ENCODE results near the gene ACAP3.

Gene ACAP3

DNA sequence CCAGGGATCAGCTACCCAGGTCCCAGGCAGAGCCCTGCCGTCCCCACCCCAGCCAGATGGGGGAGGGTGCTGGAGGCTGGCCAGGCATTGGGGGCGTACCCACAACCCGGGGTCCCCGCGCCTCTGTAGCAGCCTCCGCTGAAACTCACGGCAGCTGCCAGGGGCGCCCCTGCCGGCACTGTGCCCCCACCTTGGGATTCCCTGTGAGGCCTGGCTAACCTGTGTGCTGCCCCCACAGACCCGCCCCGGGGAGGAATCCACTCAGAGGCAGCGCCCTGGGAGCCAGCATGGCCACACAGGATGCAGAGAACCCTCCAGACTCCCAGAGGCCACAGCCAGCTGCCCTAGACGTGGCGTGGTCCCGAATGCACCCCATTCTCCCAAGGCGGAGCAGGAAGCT lies 37.7 kb upstream of the ACAP3 start:
- no peak for DNase-seq (ENCODE audit: low read depth)

DNA sequence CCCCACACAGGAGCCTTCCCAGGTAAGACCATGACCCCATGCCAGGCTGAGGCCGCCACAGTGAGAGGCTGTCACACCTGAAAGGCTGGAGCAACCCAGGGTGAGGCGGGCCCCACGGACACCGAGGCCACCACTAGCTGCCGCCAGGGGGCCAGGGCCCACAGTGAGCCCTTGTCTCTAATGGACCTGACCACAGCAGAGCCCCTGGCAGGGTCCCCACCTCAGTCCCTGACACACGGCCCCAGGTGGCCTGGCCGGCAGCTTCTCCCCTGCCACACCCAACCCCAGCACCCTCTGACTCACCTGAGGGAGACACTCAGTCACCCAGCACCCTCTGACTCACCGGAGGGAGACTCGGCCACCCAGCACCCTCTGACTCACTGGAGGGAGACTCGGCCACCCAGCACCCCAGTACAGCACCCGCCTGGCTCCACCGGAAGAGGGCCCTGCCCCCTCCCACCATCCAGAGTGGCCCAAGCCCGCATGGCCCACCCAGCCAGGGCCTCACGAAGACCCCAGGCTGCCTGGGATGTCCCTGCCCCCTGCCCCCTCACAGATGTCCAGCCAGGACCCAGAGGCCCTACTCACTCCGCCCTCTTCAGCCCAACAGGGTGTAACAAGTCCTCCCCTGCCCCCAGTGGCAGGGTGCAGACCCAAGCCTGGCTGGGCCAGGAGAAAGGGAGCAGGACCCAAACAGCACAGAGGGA lies 37.1 kb upstream of the ACAP3 start:
- no peak for DNase-seq (ENCODE audit: low read depth)

DNA sequence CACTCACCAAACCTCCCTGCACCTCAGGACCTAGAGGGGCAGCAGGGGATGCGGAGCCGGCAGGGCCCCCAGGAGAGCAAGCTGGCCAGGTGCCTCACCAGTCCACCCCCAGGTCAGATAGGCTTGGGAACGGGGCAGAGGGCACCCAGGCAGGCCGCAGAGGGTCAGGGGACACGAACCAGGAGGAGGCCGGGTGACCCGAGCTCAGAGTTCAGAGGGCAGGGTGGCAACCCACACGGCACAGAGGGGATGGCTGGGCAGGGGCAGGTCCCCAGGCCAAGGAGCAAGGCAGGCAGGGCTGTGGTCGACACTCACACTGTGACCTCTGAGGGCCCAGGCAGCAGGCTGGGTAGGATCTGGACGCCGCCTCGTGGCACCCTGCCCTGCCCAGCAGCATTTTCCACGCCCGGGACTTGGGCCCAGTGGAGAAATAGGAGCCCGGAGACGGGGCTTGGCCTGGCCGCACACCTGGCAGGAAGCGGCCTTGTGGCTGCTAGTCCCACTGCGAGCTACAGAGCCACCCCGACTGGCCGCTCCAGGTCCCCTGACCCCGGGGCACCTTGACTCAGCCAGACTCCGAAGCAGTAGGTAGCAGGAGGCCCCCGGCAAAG lies 36.2 kb upstream of the ACAP3 start:
- no peak for DNase-seq (ENCODE audit: low read depth)

DNA sequence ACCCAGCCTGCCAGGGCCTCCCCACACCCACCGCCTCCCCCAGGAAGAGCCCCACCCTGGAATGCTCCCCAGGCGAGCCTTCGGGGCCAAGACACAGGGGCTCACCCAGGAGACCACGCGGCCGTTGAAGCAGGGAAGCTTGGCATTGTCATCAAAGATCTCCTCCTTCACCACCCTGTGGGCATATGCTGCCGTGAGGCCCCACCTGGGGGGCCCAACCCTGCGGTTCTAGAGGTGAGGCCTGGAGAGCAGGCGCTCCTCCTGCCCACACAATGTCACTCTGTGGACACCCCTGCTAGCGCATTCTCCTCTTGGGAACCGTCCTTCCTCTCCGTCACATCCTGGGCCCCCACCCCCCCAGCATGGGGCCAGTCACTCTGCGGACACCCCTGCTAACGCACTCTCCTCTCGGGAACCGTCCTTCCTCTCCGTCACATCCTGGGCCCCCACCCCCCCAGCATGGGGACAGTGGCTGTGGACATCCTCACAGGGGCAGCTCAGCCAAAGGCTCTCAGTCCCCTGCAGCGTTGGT lies 34.9 kb upstream of the ACAP3 start:
- DNase-seq (ENCODE audit: low read depth): no peak

DNA sequence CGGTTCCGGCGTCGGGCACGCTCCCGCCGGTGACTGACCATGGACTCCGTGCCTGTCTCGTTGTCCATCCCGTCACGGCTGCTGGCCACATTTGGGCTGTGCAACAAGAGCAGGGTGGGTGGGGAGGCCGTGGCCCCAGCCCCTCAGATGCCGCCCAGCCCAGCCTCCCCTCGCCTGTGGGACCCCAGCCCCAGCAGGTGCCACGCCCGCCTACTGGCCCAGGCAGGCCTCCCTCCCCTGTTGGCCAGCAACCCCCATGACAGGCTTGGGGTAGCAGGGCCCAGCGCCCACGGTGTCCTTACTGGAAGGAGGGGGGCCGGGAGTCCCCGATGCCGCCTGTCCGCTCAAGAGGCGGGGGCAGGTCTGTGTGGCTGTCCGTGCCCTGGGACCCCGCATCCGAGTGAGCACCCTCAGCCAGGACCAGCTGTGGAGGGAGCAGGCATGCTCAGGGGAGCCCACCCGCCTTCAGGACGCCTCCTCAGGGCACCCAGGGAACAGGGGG lies 34.4 kb upstream of the ACAP3 start:
- no peak for DNase-seq (ENCODE audit: low read depth)

DNA sequence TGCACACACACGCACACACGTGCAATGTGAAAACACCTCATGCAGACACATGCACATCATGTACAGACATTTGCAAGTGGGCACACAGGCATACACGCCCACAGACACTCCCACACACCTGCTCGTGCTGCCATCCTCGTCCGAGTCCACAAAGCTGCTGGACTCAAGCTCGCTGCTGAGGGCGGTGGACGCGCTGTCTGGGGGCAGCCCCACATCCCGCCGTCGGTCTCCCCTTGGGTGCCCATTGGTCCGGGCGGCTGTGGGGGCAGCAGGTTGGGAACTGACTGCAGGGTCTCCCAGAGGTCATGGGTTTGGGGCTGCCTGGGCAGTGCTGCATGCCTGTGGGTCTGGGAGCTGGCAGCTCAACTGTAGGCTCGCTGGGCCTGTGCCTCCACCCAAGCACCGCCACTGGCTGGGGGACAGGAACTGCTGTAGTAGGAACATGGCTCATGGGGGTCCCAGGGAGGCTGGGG lies 33.9 kb upstream of the ACAP3 start:
- no peak for DNase-seq (ENCODE audit: low read depth)

DNA sequence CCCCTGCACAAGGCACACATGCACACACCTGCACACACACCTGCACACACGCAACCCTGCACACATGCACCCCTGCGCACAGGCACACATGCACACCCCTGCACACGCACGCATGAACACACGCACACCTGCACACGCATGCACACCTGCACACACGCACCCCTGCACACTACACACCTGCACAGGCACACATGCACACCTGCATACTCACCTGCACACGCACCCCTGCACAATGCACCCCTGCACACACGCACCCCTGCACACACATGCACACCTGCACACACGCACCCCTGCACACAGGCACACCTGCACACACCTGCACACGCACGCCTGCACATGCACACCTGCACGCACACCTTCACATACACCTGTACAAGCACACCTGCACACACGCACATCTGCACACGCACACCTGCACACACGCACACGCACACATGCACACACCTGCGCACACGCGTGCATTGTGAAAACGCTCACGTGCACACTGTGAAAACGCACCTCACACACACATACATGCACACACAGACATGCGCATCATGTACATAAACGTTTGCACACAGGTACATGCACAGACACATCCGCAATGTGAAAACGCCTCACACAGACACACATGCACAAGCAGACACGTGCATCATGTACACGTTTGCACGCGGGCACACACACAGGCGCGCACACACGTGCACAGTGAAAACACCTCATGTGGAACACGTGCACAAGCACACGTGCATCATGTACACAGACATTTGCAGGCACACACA lies 33.2 kb upstream of the ACAP3 start:
- DNase-seq (ENCODE audit: low read depth): no peak

DNA sequence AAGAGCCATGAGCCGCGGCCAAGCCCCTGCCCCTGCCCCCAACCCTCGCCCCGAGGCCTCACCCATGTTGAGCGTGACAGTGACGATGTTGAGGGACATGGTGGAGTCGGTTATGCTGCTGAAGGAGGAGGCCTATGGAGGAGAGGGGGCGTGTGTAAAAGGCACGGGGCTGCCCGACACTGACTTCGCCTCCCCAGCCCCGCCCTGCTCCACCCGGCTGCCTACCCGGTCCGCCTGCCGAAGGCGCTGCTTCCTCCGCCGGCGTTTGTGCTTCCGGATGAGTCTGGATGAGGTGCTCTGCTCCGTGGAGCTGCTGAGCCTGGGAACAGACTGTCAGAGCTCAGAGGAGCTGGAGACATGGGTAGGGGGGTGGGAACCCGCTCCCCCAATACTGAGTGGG lies 32.5 kb upstream of the ACAP3 start:
- DNase-seq (ENCODE audit: low read depth): no peak

DNA sequence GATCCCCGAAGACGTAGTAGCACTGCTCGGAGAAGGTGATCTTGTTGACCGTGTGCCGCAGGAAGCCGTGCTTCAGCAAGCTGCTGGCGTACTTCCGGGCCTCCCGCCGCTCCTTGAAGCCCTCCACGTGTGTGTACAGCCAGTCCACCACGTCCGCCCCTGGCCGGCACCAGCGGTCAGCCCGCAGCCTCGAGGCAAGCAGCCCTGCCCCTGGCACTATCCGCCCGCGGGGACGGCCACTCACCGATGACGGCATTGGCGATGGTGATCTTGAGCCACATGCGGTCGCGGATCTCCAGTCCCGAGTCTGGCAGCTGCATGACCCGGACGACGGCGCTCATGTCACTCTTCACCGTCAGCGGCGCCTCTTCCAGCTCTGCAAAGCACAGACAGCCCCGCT lies 30.5 kb upstream of the ACAP3 start:
- no peak for DNase-seq (ENCODE audit: low read depth)

DNA sequence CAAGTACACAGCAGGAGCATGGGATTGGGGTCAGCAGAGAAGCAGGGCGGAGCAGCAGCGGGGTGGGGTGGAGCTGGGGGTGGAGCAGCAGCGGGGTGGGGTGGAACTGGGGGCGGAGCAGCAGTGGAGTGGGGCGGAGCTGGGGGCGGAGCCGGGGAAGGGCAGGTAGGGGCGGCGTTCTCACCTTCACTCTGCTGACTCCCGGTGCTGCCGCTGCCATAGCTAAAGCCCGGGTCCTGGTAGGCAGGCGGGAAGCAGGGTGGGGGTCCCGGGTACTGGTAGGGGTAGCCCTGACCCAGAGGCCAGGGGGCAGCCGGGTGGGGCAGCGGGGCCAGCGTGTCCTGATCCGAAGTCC lies 30.0 kb upstream of the ACAP3 start:
- DNase-seq (ENCODE audit: low read depth): no peak

DNA sequence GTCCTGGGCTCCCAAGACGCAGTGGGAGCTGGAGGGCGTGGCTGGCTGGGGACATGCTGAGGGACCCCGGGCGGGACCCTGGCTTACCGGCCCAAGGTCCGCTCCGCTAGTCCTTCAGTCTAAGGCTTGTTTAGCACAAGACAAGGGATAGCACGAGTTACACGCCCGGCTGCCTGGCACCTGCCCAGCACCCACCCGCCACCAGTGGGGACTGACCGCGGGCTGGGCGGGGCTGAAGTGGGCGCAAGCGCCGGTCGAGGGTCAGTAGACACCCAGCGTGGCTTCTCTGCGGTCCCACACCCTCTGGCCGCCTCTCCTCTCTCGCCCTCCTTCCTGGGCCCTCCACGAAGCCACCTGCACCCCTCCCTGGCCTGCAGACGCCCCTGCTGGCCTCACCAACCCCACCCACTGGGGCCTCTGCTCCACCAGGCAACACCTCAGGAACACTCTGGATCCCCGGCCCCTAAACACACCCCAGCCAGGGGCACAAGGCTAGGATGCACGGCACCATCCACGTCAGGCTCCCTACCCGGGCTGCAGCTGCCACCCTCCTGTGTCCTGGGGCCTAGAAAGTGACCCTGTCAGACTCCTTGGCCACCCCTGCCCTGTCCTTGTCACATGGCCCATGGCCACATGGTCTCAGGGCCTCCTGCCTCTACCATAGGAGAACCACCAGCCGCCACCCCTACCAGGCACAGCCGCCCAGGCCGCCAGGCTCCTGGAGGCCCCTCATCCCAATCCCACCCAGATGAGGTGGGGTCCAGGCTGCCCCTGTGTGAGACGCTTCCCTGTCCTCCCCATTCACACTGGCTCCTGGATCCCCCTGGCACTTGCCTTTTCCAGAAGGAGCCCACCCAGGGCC lies 29.4 kb upstream of the ACAP3 start:
- no peak for DNase-seq (ENCODE audit: low read depth)

DNA sequence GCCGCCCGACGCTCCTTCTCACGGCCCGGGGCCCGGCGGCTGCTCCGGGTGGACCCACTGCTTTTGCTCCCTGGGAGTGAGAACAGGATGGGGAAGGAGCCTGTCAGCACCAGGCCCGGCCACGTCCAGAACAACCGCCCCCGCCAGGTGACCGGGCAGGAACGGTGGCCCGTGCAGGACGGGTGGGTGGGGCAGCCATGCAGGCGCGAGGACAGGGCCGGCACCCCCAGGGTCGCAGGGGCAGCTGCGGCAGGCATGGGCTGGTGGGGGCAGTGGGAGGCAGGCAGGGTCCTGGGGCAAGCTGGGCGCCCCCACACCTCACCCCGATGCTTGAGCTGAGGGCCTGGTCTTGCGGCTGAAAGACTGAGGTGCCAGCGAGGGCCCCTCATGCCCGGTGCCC lies 28.7 kb upstream of the ACAP3 start:
- DNase-seq (ENCODE audit: low read depth): no peak

DNA sequence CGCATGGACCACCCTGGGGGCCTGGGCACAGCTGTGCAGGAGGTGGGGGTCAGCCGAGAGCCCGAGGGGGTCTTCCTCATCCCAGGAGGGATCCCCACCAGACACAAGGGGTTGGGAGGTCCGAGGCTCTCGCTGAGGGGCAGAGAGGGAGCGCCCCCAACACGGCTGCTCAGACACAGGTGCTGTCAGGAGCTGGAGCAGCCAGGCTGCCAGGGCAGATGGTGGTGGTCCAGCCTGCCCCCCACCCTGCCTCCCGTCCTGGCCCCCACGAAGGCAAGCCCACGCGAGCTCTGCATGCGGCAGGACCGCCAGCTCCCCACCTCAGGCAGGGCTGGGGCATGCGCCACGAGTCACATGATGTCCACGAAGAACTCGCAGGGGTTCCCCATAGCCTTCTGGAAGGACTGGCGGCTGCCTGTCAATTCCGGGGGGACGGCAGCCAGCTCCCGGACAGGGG lies 28.1 kb upstream of the ACAP3 start:
- DNase-seq (ENCODE audit: low read depth): no peak

DNA sequence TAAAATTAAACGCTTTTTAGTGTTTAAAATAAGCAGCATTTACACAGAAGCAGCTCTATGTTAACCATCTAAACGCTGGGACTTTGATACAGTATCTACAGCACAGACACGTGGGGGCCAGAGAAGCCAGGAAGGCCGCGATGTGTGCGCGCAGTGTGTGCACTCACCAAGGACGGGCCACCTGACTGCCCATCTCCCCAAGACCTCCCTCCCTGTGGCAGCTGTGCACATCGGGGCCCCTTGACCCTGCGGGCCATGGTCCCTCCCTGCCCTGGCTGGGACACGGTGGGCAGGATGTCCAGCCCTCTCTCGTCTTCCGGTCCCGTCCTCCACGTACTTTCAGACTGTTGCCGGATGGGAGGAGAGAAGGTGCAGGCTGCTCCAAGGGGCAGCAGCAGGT lies 27.6 kb upstream of the ACAP3 start:
- DNase-seq (ENCODE audit: low read depth): no peak

DNA sequence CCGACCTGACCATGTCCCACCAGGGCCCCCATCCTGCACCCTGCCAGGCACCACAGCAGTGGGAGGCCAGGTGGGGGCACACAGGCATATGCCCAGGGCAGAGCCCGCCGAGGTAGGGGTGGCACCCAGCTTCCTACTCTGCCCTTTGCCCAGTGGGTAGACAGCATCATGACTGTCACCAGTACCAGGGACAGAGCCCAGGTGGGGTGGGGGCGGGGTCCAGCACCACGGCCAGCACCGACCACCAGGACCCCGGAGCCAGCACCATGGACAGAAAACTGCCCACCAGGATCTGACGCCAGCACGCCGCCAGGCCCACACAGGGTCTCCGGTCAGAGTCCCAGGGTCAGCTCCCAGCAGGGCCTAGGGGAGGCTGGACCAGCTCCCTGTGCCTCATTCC lies 27.1 kb upstream of the ACAP3 start:
- no peak for DNase-seq (ENCODE audit: low read depth)

DNA sequence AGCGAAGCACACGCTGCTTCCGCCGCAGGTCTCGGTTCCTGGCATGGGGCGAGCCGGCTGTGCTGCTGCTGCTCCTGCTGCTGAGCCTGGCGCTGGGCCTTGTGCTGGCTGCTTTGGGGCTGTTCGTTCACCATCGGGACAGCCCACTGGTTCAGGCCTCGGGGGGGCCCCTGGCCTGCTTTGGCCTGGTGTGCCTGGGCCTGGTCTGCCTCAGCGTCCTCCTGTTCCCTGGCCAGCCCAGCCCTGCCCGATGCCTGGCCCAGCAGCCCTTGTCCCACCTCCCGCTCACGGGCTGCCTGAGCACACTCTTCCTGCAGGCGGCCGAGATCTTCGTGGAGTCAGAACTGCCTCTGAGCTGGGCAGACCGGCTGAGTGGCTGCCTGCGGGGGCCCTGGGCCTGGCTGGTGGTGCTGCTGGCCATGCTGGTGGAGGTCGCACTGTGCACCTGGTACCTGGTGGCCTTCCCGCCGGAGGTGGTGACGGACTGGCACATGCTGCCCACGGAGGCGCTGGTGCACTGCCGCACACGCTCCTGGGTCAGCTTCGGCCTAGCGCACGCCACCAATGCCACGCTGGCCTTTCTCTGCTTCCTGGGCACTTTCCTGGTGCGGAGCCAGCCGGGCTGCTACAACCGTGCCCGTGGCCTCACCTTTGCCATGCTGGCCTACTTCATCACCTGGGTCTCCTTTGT lies 26.0 kb upstream of the ACAP3 start:
- no peak for DNase-seq (ENCODE audit: low read depth)

DNA sequence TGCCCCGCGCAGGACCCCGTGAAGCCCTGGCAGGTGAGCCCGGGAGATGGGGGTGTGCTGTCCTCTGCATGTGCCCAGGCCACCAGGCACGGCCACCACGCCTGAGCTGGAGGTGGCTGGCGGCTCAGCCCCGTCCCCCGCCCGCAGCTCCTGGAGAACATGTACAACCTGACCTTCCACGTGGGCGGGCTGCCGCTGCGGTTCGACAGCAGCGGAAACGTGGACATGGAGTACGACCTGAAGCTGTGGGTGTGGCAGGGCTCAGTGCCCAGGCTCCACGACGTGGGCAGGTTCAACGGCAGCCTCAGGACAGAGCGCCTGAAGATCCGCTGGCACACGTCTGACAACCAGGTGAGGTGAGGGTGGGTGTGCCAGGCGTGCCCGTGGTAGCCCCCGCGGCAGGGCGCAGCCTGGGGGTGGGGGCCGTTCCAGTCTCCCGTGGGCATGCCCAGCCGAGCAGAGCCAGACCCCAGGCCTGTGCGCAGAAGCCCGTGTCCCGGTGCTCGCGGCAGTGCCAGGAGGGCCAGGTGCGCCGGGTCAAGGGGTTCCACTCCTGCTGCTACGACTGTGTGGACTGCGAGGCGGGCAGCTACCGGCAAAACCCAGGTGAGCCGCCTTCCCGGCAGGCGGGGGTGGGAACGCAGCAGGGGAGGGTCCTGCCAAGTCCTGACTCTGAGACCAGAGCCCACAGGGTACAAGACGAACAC lies 25.2 kb upstream of the ACAP3 start:
- no peak for DNase-seq (ENCODE audit: low read depth)

DNA sequence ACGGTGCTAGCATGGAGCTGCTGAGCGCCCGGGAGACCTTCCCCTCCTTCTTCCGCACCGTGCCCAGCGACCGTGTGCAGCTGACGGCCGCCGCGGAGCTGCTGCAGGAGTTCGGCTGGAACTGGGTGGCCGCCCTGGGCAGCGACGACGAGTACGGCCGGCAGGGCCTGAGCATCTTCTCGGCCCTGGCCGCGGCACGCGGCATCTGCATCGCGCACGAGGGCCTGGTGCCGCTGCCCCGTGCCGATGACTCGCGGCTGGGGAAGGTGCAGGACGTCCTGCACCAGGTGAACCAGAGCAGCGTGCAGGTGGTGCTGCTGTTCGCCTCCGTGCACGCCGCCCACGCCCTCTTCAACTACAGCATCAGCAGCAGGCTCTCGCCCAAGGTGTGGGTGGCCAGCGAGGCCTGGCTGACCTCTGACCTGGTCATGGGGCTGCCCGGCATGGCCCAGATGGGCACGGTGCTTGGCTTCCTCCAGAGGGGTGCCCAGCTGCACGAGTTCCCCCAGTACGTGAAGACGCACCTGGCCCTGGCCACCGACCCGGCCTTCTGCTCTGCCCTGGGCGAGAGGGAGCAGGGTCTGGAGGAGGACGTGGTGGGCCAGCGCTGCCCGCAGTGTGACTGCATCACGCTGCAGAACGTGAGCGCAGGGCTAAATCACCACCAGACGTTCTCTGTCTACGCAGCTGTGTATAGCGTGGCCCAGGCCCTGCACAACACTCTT lies 24.5 kb upstream of the ACAP3 start:
- DNase-seq (ENCODE audit: low read depth): no peak

DNA sequence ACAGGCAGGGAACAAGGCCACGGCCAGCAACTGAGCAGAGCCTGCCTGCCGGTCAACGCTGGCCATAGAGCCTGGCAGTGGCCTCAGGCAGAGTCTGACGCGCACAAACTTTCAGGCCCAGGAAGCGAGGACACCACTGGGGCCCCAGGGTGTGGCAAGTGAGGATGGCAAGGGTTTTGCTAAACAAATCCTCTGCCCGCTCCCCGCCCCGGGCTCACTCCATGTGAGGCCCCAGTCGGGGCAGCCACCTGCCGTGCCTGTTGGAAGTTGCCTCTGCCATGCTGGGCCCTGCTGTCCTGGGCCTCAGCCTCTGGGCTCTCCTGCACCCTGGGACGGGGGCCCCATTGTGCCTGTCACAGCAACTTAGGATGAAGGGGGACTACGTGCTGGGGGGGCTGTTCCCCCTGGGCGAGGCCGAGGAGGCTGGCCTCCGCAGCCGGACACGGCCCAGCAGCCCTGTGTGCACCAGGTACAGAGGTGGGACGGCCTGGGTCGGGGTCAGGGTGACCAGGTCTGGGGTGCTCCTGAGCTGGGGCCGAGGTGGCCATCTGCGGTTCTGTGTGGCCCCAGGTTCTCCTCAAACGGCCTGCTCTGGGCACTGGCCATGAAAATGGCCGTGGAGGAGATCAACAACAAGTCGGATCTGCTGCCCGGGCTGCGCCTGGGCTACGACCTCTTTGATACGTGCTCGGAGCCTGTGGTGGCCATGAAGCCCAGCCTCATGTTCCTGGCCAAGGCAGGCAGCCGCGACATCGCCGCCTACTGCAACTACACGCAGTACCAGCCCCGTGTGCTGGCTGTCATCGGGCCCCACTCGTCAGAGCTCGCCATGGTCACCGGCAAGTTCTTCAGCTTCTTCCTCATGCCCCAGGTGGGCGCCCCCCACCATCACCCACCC lies 23.6 kb upstream of the ACAP3 start, which contains the start of gene TAS1R3:
Gene TAS1R3, plus strand, starts transcription at position 213 of the 898 bp plus-strand sequence. Its CDS starts 66 bp downstream, at position 279.
- no peak for DNase-seq (ENCODE audit: low read depth)

Measured in stromal cell of bone marrow (primary cell).